WTC11 (cell line): ENCODE measurements around the gene SPACA5. TPM values are rescaled to one million over a fixed set of nuclear protein-coding genes. Genes with fewer than 3 reads are reported as not detected.

ENCODE experiments used
- ATAC-seq: fragments of 200-7000 bp; cut with Tn5 transposase; 2 replicates; pipeline ENCODE4 v1.10.0; 2021; ENCODE audit warnings: mild to moderate bottlenecking, moderate library complexity
- CTCF ChIA-PET: fragments of 300-600 bp; sonication (Branson Sonifier 250); formaldehyde crosslinking; loops from one replicate; lab custom pipeline; 2021; ENCODE audit warnings: antibody characterized with exemption; lab: Charles Lee
- POLR2A ChIA-PET: fragments of 350-600 bp; sonication (Branson Sonifier 250); formaldehyde crosslinking; loops from one replicate; lab custom pipeline; 2021; ENCODE audit warnings: antibody characterized with exemption; lab: Charles Lee
- DNase-seq: peaks from one replicate; pipeline ENCODE4 v3.0.0; 2021; ENCODE audit warnings: low spot score
- H3K27ac Mint-ChIP-seq: 2 replicates; pipeline ENCODE4 v1.8.0; 2021; ENCODE audit warnings: mixed read lengths
- H3K27me3 Mint-ChIP-seq: 2 replicates; pipeline ENCODE4 v1.8.0; 2021; ENCODE audit warnings: low read depth, mild to moderate bottlenecking, moderate library complexity, mixed read lengths
- H3K36me3 Mint-ChIP-seq: 2 replicates; pipeline ENCODE4 v1.8.0; 2021; ENCODE audit warnings: mixed read lengths
- H3K4me1 Mint-ChIP-seq: 2 replicates; pipeline ENCODE4 v1.8.0; 2022; ENCODE audit warnings: mixed read lengths
- H3K4me3 Mint-ChIP-seq: 2 replicates; pipeline ENCODE4 v1.8.0; 2021; ENCODE audit warnings: mild to moderate bottlenecking, moderate library complexity, mixed read lengths
- H3K9me3 Mint-ChIP-seq: 2 replicates; pipeline ENCODE4 v1.8.0; 2021; ENCODE audit warnings: mixed read lengths
- CBFB ChIP-seq: sonication (generic); formaldehyde crosslinking; IDR thresholded peaks from 2 replicates; pipeline ENCODE4 v1.8.1; 2022; ENCODE audit warnings: mild to moderate bottlenecking, low read depth, missing genetic modification reagents
- CREM ChIP-seq: sonication (generic); formaldehyde crosslinking; IDR thresholded peaks from 2 replicates; pipeline ENCODE4 v1.8.1; 2022; ENCODE audit warnings: mild to moderate bottlenecking, missing genetic modification reagents, moderate library complexity
- ETV6 ChIP-seq: sonication (generic); formaldehyde crosslinking; IDR thresholded peaks from 2 replicates; pipeline ENCODE4 v1.8.1; 2022; ENCODE audit warnings: mild to moderate bottlenecking, missing genetic modification reagents
- HMGA2 ChIP-seq: fragments of 250-450 bp; sonication (Bioruptor Pico); IDR thresholded peaks from 2 replicates; pipeline ENCODE4 v1.4.0; 2021; ENCODE audit warnings: mild to moderate bottlenecking, moderate library complexity
- IRF2 ChIP-seq: sonication (generic); formaldehyde crosslinking; IDR thresholded peaks from 2 replicates; pipeline ENCODE4 v1.8.0; 2022; ENCODE audit warnings: low read depth, missing genetic modification reagents, borderline replicate concordance
- JUN ChIP-seq: sonication (generic); formaldehyde crosslinking; IDR thresholded peaks from 2 replicates; pipeline ENCODE4 v1.8.0; 2023; ENCODE audit warnings: mild to moderate bottlenecking, missing genetic modification reagents
- NFE2L1 ChIP-seq: sonication (generic); formaldehyde crosslinking; IDR thresholded peaks from 2 replicates; pipeline ENCODE4 v1.8.1; 2023; ENCODE audit warnings: missing genetic modification reagents
- NR2C2 ChIP-seq: sonication (generic); formaldehyde crosslinking; IDR thresholded peaks from 2 replicates; pipeline ENCODE4 v1.8.0; 2022; ENCODE audit warnings: mild to moderate bottlenecking, missing genetic modification reagents
- OVOL2 ChIP-seq: fragments of 250-450 bp; sonication (Bioruptor Pico); IDR thresholded peaks from 2 replicates; pipeline ENCODE4 v1.9.0; 2021; ENCODE audit warnings: mild to moderate bottlenecking, borderline replicate concordance
- RELA ChIP-seq: sonication (generic); formaldehyde crosslinking; IDR thresholded peaks from 2 replicates; pipeline ENCODE4 v1.8.1; 2022; ENCODE audit warnings: missing genetic modification reagents, mild to moderate bottlenecking, borderline replicate concordance
- SMAD3 ChIP-seq: sonication (generic); formaldehyde crosslinking; IDR thresholded peaks from 2 replicates; pipeline ENCODE4 v1.8.0; 2022; ENCODE audit warnings: missing genetic modification reagents, mild to moderate bottlenecking, borderline replicate concordance
- SOX15 ChIP-seq: fragments of 250-450 bp; sonication (Bioruptor Pico); IDR thresholded peaks from 2 replicates; pipeline ENCODE4 v1.9.0; 2021; ENCODE audit warnings: mild to moderate bottlenecking
- ZNF219 ChIP-seq: sonication (generic); formaldehyde crosslinking; IDR thresholded peaks from 2 replicates; pipeline ENCODE4 v1.8.0; 2023; ENCODE audit warnings: missing genetic modification reagents, mild to moderate bottlenecking, borderline replicate concordance
- ZNF263 ChIP-seq: sonication (generic); formaldehyde crosslinking; IDR thresholded peaks from 2 replicates; pipeline ENCODE4 v1.8.1; 2022; ENCODE audit warnings: low read depth, mild to moderate bottlenecking, moderate library complexity, missing genetic modification reagents
- total RNA-seq: library from RNA; stranded (reverse); gene quantifications from 3 replicates; pipeline ENCODE4 v1.2.3, GENCODE V29; 2021
- TF ChIP-seq, protein P1 (sequence below): sonication (generic); formaldehyde crosslinking; IDR thresholded peaks from 2 replicates; pipeline ENCODE4 v1.8.0; 2023; ENCODE audit warnings: missing genetic modification reagents
- TF ChIP-seq, protein P2 (sequence below): sonication (generic); formaldehyde crosslinking; IDR thresholded peaks from 2 replicates; pipeline ENCODE4 v1.8.1; 2023; ENCODE audit warnings: mild to moderate bottlenecking, missing genetic modification reagents, moderate library complexity
- TF ChIP-seq, protein P3 (sequence below): sonication (generic); formaldehyde crosslinking; IDR thresholded peaks from 2 replicates; pipeline ENCODE4 v1.8.1; 2022; ENCODE audit warnings: low read depth, missing genetic modification reagents, borderline replicate concordance
- TF ChIP-seq, protein P4 (sequence below): fragments of 250-450 bp; sonication (Bioruptor Pico); IDR thresholded peaks from 2 replicates; pipeline ENCODE4 v1.9.0; 2021; ENCODE audit warnings: mild to moderate bottlenecking
- TF ChIP-seq, protein P5 (sequence below): fragments of 200-600 bp; IDR thresholded peaks from 2 replicates; pipeline ENCODE4 v1.8.0; 2022; ENCODE audit warnings: antibody characterized with exemption
- TF ChIP-seq, protein P6 (sequence below): sonication (generic); formaldehyde crosslinking; IDR thresholded peaks from 2 replicates; pipeline ENCODE4 v1.8.0; 2022; ENCODE audit warnings: mild to moderate bottlenecking, missing genetic modification reagents

SPACA5 gene
- total RNA-seq, 1 experiment from 2014 or later: not detected

DNA sequence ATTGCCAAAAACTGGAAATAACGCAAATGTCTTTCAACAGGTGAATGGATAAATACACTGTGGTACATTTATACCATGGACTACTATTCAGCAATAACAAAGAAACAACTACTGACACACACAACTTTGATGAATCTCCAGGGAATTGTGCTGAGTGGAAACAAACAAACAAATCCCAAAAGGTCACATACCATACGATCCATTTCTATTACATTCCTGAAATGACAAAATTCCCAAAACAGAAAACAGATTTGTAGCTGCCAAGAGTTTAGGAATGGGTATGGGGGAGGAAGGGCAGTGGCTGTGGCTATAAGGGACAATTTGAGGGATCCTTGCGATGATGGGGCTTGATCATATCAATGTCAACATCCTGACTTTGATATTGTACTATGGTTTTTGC, 5.5 kb upstream of the SPACA5 start:
- H3K4me1 Mint-ChIP-seq: 0 out of 2 replicates have a peak, but pooled peaks cover 6% of the 10 kb centered on the region
- ATAC-seq (no peak), DNase-seq (no peak)
- H3K36me3 Mint-ChIP-seq: peaks cover 8% of the 10 kb centered on the region
- no peaks in the 10 kb centered on the region for H3K9me3 Mint-ChIP-seq
- no peak overlapping the region for H3K27ac Mint-ChIP-seq
- no peak overlapping the region for H3K4me3 Mint-ChIP-seq
- TF ChIP-seq NFE2L1: no peak
- TF ChIP-seq NR2C2 (CRISPR knock-in tag): no peak
- TF ChIP-seq ZNF219: no peak
- TF ChIP-seq, protein P1, sequence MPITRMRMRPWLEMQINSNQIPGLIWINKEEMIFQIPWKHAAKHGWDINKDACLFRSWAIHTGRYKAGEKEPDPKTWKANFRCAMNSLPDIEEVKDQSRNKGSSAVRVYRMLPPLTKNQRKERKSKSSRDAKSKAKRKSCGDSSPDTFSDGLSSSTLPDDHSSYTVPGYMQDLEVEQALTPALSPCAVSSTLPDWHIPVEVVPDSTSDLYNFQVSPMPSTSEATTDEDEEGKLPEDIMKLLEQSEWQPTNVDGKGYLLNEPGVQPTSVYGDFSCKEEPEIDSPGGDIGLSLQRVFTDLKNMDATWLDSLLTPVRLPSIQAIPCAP (CRISPR knock-in tag): no peak
- TF ChIP-seq, protein P2, sequence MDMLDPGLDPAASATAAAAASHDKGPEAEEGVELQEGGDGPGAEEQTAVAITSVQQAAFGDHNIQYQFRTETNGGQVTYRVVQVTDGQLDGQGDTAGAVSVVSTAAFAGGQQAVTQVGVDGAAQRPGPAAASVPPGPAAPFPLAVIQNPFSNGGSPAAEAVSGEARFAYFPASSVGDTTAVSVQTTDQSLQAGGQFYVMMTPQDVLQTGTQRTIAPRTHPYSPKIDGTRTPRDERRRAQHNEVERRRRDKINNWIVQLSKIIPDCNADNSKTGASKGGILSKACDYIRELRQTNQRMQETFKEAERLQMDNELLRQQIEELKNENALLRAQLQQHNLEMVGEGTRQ (CRISPR knock-in tag): no peak
- no peak for TF ChIP-seq ETV6
- H3K27me3 Mint-ChIP-seq: peaks cover 4% of the 10 kb centered on the region
- CTCF ChIA-PET: no interaction called here
- POLR2A ChIA-PET: no interaction called here

DNA sequence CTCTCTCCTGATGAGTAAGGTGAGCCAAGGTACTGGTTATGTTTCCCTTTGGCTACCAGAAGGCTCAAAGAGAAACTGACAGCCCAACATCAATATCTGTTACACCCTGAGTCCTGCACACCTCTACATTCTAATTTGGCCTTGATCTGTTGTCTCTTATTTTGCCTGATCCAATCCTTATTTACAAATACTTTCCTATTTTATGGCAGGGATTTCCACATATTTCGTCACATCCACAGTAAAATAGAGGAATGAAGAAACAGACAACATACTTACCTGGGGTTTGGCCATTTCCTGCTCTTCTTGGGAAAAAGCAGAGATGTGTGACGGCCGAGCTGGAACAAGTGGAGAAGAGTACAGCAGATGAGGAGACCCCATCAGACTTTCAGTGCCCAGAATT, 4.5 kb upstream of the SPACA5 start:
- Mint-ChIP-seq H3K9me3 (no peaks in the 10 kb centered on the region), H3K27ac (peak overlapping the region; percentile 19; the same call in 1 of the 2 replicates), H3K4me3 (peak overlapping the region; percentile 44; the same call in 1 of the 2 replicates), H3K27me3 (peaks cover 5% of the 10 kb centered on the region), H3K4me1 (0 out of 2 replicates have a peak, but pooled peaks cover 6% of the 10 kb centered on the region), H3K36me3 (peaks cover 8% of the 10 kb centered on the region)
- TF ChIP-seq CBFB (no peak), IRF2 (CRISPR knock-in tag) (no peak), ETV6 (no peak), RELA (CRISPR knock-in tag) (no peak), JUN (no peak), SMAD3 (CRISPR knock-in tag) (no peak), CREM (CRISPR knock-in tag) (no peak), ZNF219 (no peak), OVOL2 (no peak), SOX15 (CRISPR knock-in tag) (no peak), ZNF263 (CRISPR knock-in tag) (no peak), NFE2L1 (no peak), HMGA2 (CRISPR knock-in tag) (no peak)
- TF ChIP-seq, protein P3, sequence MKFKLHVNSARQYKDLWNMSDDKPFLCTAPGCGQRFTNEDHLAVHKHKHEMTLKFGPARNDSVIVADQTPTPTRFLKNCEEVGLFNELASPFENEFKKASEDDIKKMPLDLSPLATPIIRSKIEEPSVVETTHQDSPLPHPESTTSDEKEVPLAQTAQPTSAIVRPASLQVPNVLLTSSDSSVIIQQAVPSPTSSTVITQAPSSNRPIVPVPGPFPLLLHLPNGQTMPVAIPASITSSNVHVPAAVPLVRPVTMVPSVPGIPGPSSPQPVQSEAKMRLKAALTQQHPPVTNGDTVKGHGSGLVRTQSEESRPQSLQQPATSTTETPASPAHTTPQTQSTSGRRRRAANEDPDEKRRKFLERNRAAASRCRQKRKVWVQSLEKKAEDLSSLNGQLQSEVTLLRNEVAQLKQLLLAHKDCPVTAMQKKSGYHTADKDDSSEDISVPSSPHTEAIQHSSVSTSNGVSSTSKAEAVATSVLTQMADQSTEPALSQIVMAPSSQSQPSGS: no peak
- TF ChIP-seq, protein P4, sequence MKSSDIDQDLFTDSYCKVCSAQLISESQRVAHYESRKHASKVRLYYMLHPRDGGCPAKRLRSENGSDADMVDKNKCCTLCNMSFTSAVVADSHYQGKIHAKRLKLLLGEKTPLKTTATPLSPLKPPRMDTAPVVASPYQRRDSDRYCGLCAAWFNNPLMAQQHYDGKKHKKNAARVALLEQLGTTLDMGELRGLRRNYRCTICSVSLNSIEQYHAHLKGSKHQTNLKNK (CRISPR knock-in tag): no peak
- TF ChIP-seq, protein P5, sequence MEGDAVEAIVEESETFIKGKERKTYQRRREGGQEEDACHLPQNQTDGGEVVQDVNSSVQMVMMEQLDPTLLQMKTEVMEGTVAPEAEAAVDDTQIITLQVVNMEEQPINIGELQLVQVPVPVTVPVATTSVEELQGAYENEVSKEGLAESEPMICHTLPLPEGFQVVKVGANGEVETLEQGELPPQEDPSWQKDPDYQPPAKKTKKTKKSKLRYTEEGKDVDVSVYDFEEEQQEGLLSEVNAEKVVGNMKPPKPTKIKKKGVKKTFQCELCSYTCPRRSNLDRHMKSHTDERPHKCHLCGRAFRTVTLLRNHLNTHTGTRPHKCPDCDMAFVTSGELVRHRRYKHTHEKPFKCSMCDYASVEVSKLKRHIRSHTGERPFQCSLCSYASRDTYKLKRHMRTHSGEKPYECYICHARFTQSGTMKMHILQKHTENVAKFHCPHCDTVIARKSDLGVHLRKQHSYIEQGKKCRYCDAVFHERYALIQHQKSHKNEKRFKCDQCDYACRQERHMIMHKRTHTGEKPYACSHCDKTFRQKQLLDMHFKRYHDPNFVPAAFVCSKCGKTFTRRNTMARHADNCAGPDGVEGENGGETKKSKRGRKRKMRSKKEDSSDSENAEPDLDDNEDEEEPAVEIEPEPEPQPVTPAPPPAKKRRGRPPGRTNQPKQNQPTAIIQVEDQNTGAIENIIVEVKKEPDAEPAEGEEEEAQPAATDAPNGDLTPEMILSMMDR: no peak
- no peak for ATAC-seq
- POLR2A ChIA-PET: no interaction called here
- CTCF ChIA-PET: no interaction called here
- DNase-seq: no peak

DNA sequence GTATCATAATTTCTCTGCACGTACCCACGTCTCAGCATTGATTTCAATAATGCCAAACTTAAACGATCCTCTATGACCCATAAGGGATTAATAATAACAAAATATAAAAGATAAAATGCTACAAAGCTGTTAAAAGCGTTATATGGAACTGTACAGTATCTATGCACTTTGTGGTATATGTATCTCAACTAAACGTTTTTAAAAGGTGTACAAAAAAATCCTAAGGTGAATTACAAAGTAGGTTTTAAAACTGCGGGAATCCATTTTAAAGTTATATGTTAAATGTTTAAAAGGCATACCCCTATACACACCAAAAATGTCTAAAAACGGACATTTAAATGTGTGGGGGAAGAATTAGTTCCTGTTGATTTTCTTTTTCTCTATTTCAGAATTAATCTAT, 3.9 kb upstream of the SPACA5 start:
- Mint-ChIP-seq H3K27me3 (peaks cover 5% of the 10 kb centered on the region), H3K4me3 (peak overlapping the region; percentile 90; the same call in 1 of the 2 replicates), H3K27ac (no peak overlapping the region), H3K4me1 (0 out of 2 replicates have a peak, but pooled peaks cover 6% of the 10 kb centered on the region), H3K36me3 (peaks cover 8% of the 10 kb centered on the region), H3K9me3 (no peaks in the 10 kb centered on the region)
- DNase-seq (no peak), ATAC-seq (no peak)
- TF ChIP-seq, protein P6, sequence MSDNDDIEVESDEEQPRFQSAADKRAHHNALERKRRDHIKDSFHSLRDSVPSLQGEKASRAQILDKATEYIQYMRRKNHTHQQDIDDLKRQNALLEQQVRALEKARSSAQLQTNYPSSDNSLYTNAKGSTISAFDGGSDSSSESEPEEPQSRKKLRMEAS (CRISPR knock-in tag): no peak
- POLR2A ChIA-PET: no interaction called here
- CTCF ChIA-PET: no interaction called here
